Epithelial cell of proximal tubule (primary cell): ENCODE data around the gene CLDND2. TPM values are rescaled to one million over a fixed set of nuclear protein-coding genes. Genes with fewer than 3 reads are reported as not detected.

Experiments used
- DNase-seq: peaks from one replicate; pipeline ENCODE4 v3.0.0-alpha.2; 2011; ENCODE audit warnings: low read depth
- H3K4me3 ChIP-seq: 2 replicates; pipeline ENCODE4 v1.5.1; 2011; ENCODE audit warnings: low read depth, mild to moderate bottlenecking, low read length
- total RNA-seq: library from RNA; depleted of rRNA; stranded (reverse); fragments of >200 nt; gene quantifications from 2 replicates; pipeline ENCODE4 v1.2.3, GENCODE V29; 2015
- TF ChIP-seq, protein P1 (sequence below): conservative IDR thresholded peaks from 2 replicates; pipeline ENCODE4 v1.5.1; 2012; ENCODE audit warnings: low read depth, mild to moderate bottlenecking, low read length

CLDND2 gene
- total RNA-seq, 1 donor from 2014 or later, result not detected

DNA sequence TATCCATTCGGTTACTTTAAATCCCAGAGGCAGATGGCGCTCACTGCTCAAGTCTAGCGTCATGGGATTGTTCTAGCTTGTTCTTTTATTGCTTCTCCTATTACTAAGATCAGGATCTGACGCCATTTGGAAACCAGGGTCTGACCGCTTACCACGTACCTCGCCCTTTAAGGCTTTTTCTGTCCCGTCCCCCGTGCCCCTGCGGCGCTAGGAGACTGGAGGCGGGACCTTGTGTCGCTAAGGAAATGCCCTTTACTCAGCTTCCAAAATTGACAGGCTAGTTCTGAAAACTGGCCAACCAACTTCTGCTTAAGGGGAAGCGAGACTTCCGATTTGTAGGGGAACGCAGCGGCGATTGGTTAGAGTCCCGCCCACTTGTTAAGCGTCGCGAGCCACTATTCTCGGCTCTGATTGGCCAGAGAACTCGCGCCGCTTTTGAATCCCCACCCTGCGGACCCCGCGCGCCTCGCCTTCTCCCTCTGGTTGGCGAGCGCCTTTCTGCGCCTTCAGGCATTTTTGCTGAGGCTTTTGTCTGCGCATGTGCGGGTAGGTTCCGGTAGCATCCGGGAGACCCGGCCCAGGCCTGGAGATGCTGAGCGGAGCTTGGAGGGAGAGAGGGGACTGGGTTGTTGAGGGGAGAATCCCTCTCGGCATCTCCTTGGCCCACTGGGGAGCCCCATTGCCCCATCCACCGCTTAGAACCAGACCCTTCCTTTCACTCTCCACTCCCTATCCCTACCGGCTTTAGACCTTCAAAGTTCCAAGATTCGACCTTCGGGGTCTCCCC lies 25.4 kb upstream of the CLDND2 start:
- TF ChIP-seq, protein P1, sequence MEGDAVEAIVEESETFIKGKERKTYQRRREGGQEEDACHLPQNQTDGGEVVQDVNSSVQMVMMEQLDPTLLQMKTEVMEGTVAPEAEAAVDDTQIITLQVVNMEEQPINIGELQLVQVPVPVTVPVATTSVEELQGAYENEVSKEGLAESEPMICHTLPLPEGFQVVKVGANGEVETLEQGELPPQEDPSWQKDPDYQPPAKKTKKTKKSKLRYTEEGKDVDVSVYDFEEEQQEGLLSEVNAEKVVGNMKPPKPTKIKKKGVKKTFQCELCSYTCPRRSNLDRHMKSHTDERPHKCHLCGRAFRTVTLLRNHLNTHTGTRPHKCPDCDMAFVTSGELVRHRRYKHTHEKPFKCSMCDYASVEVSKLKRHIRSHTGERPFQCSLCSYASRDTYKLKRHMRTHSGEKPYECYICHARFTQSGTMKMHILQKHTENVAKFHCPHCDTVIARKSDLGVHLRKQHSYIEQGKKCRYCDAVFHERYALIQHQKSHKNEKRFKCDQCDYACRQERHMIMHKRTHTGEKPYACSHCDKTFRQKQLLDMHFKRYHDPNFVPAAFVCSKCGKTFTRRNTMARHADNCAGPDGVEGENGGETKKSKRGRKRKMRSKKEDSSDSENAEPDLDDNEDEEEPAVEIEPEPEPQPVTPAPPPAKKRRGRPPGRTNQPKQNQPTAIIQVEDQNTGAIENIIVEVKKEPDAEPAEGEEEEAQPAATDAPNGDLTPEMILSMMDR, result peak; percentile 8
- peak; percentile 94 for DNase-seq
- H3K4me3 ChIP-seq, result peak overlapping the region; percentile 62

DNA sequence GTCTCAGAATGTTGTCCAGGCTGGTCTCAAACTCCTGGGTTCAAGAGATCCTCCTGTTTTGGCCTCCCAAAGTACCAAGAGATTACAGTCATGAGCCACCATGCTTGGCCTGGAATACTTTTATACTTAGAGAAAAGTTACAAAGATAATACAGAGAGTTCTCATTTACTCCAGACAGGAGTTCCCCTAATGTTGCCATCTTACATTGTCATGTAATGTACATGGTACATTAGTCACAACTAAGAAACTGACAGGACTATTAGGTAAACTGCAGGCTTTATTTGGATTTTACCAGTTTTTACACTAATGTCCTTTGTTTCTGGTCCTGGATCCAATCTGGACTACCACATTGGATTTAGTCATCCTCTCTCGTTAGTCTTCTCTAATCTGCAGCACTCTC lies 23.9 kb upstream of the CLDND2 start:
- H3K4me3 ChIP-seq, result no peak overlapping the region

DNA sequence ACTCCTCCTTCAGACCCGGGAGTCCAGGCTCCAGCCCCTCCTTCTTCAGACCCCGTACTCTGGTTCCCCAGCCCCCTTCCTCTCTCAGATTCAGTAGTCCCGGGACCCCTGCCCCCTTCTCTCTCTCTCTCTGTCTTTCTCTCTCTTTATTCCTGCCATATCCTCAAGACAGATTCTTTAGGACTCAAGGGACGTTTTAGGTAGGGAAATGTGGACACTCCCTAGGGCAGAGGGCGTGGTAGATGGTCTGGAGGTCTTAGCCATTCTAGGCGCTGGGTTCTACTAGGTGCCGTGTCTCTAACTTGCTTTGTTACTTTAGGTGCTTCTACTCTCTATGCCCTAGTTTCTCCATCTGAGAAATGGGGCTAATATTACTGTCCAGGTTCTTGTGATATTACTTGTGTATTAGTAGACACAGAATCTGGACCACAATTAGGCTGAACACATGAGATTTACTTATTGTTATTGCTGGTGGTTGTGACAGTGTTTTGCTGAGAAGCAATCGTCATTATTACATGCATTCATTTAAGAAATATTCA lies 22.3 kb upstream of the CLDND2 start:
- H3K4me3 ChIP-seq, result no peak overlapping the region
- TF ChIP-seq, protein P1, result no peak
- DNase-seq, result no peak

More for the DNA sequence above, 23.9 kb upstream of the CLDND2 start:
- DNase-seq, result no peak
- TF ChIP-seq, protein P1, result no peak

DNA sequence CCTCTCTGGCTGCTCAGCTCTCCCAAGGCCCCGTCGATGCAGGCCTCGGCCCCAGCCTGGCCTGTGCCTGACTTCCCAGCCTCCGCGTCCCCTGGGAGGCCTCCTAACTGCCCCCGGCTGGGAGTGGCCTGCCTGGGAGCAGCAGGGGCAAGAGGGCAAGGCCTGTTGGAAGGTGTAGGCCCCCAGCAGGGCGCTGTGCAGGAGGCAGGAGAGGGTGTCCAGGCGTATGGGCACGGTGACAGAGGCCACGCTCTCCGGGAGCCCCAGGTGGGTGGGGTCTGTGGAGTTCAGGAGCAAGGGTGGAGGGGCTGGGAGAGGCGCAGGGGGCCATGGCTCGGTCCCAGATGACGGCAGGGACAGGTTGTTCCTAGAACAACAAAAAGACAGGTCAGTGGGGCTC lies 20.3 kb upstream of the CLDND2 start:
- DNase-seq, result no peak
- no peak overlapping the region for H3K4me3 ChIP-seq
- TF ChIP-seq, protein P1, result no peak

DNA sequence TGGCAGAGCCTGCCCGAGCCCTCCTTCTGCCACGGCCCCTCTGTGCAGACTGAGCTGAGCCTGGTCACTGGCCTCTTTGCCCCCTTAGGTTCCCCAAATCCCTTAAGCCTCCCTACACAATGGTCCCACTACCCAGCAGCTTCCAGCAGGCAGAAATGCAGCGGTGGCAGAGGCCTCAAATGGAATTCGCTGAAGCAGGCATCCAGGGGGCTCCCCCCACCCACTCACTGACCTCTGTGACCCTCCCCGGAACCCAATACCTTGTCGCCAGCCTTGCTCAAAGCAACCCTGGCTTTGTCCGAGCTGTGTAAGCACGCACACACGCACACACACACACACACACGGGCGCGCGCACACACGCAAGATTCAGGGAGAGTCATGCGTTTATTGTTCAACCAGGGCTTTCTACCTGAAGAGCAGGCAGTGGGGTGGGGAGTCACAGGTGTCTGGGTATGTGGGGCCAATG lies 19.2 kb upstream of the CLDND2 start, which contains the start of gene LIM2:
LIM2 (minus strand) TSS at position 51 of the 466 bp plus-strand sequence. CDS start 531 bp downstream, outside the sequence.
- H3K4me3 ChIP-seq, result no peak within 1 kb of the TSS
- no peak for DNase-seq
- TF ChIP-seq, protein P1, result no peak

DNA sequence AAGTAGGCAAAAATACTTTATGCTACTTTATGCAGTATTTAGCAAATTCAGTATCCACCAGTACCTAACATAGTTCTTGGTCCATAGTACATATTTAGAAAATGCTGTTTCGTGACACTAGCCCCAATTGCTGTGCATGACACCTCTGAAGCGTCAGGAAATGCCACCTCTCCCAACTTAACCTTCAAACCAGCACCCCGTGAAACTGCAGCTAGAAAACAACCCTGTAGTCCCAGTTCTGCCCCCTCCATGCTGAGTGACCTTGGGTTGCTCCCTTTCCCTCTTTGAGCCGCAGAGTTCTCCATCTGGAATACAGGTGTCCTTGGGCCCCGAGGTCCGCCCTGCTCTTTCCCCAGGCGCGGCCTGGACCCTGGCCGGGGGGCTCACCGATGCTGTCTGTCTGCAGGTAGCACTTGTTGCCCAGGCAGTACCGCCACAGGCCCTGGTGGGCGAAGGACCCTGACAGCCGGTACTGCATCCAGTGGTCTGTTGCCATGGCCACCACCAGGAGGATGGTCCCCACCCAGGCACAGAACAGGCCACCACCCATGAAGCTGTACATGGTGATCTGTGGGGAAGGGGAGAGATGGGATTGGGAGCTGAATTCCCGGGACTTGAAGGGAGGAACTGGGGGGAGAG lies 18.2 kb upstream of the CLDND2 start:
- H3K4me3 ChIP-seq, result no peak overlapping the region
- TF ChIP-seq, protein P1, result no peak
- no peak for DNase-seq
